ENCODE results near the gene C1QC.
"Not testable (repeated sequence)": the region's sequence is repeated elsewhere in the genome, so short reads cannot be mapped to it uniquely, and the experiment has no call there.

DNA sequence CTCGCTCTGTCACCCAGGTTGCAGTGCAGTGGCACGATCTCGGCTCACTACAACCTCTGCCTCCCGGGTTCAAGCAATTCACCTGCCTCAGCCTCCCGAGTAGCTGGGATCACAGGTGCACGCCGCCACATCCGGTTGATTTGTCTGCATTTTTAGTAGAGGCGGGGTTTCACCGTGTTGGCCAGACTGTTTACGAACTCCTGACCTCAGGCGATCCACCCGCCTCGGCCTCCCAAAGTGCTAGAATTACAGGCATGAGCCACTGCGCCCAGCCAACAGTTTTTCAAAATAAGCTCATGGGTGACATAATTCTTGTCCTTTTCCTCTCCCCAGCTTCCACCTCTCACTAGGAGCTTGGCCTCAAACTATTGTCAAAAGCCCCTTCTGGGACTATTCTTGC lies 32.7 kb downstream of the C1QC start:
- TF ChIP-seq, protein P1, sequence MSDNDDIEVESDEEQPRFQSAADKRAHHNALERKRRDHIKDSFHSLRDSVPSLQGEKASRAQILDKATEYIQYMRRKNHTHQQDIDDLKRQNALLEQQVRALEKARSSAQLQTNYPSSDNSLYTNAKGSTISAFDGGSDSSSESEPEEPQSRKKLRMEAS (IDR thresholded peaks at IDR 0.05) = not testable (repeated sequence)
- not testable (repeated sequence) for TF ChIP-seq SP1 (IDR thresholded peaks at IDR 0.05; ENCODE audit: low read depth); EGR1 (IDR thresholded peaks at IDR 0.05; ENCODE audit: low read depth); EZH2 (IDR thresholded peaks at IDR 0.05)
- TF ChIP-seq, protein P2, sequence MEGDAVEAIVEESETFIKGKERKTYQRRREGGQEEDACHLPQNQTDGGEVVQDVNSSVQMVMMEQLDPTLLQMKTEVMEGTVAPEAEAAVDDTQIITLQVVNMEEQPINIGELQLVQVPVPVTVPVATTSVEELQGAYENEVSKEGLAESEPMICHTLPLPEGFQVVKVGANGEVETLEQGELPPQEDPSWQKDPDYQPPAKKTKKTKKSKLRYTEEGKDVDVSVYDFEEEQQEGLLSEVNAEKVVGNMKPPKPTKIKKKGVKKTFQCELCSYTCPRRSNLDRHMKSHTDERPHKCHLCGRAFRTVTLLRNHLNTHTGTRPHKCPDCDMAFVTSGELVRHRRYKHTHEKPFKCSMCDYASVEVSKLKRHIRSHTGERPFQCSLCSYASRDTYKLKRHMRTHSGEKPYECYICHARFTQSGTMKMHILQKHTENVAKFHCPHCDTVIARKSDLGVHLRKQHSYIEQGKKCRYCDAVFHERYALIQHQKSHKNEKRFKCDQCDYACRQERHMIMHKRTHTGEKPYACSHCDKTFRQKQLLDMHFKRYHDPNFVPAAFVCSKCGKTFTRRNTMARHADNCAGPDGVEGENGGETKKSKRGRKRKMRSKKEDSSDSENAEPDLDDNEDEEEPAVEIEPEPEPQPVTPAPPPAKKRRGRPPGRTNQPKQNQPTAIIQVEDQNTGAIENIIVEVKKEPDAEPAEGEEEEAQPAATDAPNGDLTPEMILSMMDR (IDR thresholded peaks at IDR 0.05 in 2 of 3, conservative IDR thresholded peaks at IDR 0.05 in 1 of 3; ENCODE audit: borderline replicate concordance in 1 of 3, insufficient read depth in 1 of 3, low read depth in 2 of 3, low read length in 2 of 3) = not testable (repeated sequence)
